ENCODE measurements around the gene NUDT3.

The NUDT3 gene

GRCh38 chr6:34239500-34239825 lies 153.0 kb downstream of the NUDT3 start:
- DNase-seq (ENCODE audit: low read depth in 3 of 3): no peak

DNA sequence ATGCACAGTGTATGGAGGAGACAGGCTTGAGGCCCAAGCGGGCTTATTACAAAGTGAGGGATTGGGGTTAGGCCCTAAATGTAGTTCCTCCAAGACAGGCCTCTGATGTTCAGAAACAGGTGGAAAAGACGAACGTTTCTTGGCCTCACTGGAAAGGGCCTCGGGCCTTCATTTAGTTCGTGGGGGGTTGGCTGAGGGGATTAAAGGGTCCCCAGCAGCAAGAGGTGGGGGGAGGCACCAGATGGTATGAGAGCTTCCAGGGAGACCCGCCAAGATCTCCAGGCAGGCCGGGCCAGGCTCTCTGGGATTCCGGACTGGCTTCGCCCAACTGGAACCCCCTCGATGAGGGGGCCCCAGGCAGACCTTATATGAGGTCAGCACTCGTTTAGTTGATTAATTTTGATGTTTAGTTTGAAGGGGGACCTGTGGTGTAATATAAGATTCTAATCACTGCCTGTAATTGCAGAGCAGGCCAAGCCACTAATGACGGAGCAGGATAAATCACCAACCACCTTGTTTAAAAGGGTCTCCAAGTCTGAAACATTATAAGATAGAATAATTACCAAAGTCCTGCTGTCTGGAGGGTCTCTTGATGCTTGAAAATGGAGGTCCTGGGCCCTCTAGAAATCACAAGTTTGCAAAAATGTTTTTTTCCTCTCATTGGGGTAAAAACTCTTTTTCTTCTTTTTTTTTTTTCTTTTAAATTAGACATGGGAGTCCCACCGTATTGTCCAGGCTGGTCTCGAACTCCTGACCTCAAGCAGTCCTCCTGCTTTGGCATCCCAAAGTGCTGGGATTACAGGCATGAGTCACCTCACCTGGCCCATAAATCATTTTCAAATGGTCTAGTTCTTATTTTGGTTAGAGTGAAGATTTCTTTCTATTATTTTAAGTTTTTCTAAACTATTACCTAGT lies 153.6 kb downstream of the NUDT3 start:
- DNase-seq (ENCODE audit: low read depth in 3 of 3): no peak

DNA sequence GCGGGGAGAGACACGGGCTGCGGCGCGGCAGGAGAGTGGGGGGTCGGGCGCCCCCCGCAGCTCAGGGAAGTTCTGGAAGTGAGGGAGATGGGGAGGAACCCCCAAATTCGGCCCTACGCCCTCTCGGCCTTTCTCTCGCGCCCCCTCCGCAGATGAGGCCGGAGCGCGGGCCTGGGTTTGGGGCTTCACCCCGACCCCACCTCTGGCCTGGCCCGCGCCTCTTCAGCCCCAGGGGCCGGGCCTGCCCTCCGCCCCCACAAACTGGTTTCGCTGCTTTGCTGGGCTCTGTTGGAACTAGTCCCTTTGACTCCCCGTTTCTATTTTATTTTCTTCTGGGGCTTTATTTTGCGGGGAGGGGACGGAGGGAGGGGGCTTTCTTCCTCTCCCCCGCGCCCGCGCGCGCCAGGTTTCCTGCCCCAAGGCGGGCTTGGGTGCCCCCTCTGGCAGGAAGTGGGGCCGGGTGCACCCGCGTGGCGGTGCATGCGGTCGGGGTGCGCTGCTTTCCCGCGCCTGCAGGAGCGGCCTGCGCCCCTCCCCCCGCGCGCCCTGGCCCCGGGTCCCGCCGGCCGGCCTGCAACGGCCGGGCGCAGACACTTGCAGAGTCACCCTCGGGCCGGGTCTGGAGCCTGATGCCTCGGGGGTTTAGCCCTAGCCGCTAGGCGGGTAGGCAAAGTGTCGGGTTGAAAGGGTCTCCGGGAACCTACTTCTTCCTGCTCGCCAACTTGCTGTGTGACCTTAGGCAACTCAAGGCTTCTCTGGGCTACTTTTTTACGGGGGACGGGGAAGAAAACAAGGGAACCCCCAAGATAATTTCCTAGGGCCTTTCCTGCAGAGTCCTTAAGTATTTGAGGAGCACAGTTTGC lies 154.5 kb downstream of the NUDT3 start:
- peak; percentile 50 to 76 (median 70) for DNase-seq (ENCODE audit: low read depth in 3 of 3)

- DNase-seq (ENCODE audit: low read depth in 3 of 3): no peak
Measured at GRCh38 chr6:34237316-34237721, 155.2 kb downstream of the NUDT3 start.

- DNase-seq (ENCODE audit: low read depth in 3 of 3): peak; percentile 79 to 89 (median 83)
Measured at GRCh38 chr6:34236443-34237315, 155.8 kb downstream of the NUDT3 start, which contains the start of gene HMGA1. TSS of gene HMGA1 (plus strand) at chr6:34236873. CDS start at chr6:34240781, 3,908 bp downstream.

DNA sequence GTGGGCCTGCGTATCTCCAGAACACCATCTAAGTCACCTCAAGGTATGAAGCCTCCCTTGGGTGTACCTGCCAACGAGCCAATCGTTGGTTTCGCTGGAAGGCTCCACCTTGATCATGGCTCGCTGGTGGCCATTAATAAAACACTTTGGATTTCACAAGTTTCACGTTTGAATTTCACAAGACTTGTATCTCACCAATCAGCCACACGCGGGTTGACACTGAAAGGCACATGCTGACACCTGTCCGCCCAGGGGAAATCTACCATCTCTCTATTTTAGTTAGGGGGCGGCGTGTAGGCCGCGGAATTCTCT lies 156.4 kb downstream of the NUDT3 start:
- DNase-seq (ENCODE audit: low read depth in 3 of 3): no peak

DNA sequence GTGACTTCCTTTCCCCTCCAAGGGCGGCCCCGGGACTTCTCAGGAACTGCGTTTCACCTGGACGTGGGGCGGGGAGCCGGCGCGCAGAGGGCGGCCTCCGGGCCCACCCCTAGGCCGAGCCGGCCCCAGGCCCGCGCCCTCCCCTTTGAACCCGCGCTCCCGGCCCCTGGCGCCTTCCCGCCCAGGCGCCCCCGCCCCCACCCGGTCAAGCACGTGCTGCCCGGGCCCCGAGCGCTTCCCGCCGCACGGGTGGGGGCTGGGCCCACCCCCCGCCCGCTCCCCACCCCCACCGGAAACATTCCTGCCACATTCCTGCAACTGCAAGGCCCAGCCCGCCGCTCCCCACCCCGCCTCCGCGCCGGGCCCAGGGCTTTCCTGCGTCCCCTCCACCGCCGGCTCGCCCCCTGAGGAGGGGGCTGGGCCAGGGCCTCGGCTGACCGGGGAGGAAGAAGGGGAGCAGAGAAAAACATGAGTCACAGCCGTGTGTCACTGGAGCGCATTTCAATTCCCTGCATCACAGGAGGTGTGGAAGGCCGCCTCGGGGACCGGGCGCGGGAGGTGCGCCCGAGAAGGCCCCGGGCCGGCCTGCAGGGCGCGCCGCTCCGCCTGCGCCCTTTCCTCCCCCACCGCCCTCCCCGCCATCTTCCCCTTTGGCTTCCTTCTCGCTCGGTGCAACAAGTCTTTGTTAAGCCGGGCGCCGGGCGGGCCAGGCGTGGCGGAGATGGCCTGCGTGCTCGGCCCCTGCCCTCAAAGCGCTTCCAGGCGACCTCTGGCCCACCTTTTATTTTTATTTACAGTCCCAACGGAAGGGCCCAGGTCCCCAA lies 156.9 kb downstream of the NUDT3 start:
- DNase-seq (ENCODE audit: low read depth in 3 of 3): peak in 1 of 3 experiments; percentile 74

DNA sequence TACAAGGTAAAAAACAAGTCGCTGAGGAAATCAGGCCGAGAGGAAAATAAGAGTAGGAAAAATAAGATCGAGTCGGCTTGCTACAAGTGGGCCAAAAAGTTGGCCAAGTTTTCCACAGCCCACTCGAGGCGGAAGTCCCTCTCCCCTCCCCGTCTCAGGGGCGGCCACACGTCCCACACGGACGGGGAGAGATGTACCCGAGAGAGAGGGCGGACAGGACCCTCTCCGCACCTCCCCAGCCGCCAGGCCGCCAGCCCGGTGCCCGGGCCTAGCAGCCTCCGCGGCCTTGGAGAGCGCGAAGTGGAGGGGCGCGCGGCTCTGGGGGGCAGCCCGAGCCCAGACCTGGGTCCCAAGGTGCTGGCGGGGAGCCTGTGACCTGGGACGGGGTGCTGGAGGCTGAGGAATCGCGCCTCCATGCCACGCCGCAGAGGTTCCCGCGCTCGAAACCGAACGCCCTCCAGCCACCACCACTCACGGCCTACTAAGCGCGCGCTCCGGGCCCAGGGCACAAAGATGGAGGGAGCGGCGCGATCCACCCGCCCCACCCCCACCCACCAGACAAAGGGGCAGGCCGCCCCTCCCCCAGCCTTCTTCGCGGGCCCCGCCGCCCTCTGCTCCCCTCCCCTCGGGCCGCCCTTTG lies 157.7 kb downstream of the NUDT3 start:
- no peak for DNase-seq (ENCODE audit: low read depth in 3 of 3)

GRCh38 chr6:34233867-34234266 lies 158.6 kb downstream of the NUDT3 start:
- no peak for DNase-seq (ENCODE audit: low read depth in 3 of 3)

DNA sequence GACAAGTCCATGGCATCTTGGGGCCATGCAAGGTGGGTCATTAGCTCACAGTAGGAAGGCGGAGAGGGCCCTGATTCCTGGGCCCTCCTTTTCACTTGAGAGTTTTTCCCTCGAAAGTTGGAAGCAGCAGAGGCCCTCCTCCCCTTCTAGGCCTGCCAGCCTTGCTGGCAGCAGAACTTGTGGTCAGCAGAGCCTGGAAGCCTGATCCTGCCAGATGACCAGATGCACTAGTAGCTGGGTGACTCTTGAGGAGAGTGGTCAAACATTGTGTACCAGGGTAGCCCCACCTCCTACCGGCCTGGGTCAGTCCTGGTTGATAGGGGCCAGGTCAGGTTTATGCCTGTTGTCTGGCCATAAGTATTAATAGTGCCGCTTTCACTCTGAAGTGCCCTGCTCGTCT lies 159.6 kb downstream of the NUDT3 start:
- no peak for DNase-seq (ENCODE audit: low read depth in 3 of 3)

DNA sequence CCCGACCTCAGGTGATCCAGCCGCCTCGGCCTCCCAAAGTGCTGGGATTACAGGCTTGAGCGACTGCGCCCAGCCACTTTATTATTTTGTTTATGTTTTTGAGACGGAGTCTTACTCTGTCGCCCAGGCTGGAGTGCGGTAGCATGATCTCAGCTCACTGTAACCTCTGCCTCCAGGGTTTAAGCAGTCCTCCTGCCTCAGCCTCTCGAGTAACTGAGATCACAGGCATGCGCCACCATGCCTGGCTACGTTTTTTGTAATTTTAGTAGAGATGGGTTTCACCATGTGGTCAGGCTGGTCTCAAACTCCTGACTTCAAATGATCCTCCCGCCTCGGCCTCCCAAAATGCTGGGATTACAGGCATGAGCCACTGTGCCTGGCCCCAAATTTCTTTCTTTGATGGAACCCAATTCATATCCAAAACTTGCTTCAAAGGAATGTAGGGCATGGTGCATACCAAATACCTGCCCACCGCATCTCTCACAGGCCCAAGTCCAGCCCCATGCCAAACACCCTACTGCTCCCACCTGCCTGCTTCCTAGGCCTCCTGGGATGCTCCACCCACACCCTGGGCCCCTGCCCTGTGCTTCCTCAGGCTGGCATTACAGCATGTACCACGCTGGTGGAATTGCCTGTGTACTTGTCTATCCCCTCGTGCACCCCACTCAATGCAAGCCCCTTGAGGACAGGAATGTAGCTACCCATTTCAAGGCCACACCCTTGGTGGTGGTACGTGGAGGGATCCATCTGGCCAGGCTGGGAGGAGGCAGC lies 160.7 kb downstream of the NUDT3 start:
- DNase-seq (ENCODE audit: low read depth in 3 of 3): no peak

DNA sequence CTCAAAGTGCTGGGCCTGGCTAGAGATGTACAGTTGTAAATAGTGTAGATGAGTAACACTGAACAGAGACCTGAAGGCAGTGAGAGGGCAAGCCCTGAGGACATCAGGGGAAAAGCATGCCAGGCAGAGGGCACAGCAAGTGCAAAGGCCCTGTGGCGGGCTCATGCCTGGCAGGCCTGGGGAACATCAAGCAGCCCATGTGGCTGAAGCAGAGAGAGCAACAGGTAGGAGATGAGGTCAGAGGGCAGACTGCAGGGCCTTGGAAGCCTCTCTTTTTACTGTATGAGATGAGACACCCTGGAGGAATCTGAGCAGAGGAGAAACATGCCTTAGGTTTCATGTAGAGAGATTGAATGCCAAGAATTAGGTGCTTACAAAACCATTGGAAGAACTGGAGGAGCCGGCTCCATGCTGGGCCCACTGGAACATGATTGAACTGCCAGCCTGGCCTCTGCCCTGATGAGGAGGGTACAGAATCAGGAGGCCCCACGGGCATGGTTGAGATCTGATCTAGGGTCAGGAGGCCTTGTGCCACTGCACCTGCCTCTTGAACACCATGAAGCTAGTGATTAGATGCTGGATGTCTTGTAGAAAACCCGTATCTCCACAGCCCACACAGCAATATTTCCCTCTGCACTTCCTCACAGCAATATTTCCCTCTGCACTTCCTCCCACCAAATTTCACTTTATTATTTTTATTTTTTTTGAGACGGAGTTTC lies 161.7 kb downstream of the NUDT3 start:
- no peak for DNase-seq (ENCODE audit: low read depth in 3 of 3)

- DNase-seq (ENCODE audit: low read depth in 3 of 3): no peak
Measured at GRCh38 chr6:34229877-34230276, 162.6 kb downstream of the NUDT3 start.
